ENCODE measurements around the gene PITPNC1.
"Not testable (repeated sequence)": the region's sequence is repeated elsewhere in the genome, so short reads cannot be mapped to it uniquely, and the experiment has no call there.

PITPNC1 gene

DNA sequence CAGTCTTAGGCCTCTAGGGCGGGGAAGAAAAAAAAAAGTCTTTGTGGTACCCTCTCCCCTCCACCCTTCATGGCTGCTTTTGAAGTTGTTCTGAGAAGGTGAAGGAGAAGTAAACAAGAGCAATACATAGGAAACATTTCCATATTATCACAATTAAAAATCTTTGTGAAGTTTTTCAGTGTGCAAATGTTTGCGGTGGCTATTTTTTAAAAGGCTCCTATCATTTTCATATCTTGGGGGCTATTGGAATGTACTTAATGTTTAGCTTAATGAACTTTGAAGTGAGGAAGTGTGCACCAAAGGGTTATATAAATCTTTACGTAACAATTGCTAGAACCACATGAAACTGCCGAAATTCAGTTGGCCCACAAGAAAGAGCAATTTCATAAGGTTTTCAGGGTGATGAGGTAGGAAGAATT lies 348.3 kb downstream of the PITPNC1 start:
- no peak for DNase-seq (ENCODE audit: low read depth in 2 of 2)

GRCh38 chr17:67725807-67726206 lies 348.7 kb downstream of the PITPNC1 start:
- no peak for DNase-seq (ENCODE audit: low read depth in 2 of 2)

DNA sequence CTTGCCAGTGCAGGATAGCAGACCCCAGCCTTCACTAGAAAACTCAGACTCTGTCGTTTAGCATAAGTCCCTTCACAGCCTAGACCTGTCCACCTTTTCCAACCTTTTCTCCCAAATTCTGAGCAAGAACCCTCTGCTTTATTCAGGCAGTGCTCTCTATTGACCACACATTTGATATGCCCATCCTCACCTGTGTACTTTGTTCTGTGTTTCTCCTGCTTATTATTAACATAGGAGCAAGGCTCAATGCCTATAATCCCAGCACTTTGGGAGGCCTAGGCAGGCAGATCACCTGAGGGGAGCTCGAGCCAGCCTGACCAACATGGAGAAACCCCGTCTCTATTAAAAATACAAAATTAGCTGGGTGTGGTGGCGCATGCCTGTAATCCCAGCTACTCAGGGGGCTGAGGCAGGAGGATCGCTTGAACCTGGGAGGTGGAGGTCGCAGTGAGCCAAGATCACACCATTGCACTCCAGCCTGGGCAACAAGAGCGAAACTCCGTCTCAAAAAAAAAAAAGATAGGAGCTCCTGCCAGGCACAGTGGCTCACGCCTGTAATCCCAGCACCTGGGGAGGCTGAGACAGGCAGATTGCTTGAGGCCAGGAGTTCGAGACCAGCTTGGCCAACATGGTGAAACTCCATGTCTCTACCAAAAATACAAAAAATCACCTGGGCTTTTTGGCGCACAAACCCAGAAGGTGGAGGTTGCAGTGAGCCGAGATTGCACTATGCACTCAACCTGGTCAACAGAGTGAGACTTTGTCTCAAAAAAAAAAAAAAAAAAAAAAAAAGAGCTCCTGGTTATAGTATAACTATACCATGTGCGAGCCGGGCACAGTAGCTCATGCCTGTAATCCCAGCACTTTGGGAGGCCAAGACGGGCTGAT lies 350.3 kb downstream of the PITPNC1 start:
- not testable (repeated sequence) for DNase-seq (ENCODE audit: low read depth in 2 of 2)

DNA sequence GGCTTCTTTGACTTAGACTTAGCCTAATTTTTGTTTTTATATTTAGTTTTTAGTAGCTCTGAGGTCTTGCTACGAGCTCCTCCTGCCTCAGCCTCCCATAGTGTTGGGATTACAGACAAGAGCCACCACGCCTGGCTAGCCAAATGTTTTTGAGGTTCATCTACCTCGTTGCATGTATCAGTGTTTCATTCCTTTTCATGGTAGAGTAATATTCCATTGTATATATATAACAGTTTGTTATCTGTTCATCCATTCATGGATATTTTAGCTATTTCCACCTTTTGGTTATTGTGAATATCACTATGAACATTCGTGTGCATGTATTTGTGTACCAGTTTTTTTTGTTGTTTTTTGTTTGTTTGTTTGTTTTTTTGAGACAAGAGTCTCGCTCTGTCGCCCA lies 352.8 kb downstream of the PITPNC1 start:
- no peak for DNase-seq (ENCODE audit: low read depth in 2 of 2)

DNA sequence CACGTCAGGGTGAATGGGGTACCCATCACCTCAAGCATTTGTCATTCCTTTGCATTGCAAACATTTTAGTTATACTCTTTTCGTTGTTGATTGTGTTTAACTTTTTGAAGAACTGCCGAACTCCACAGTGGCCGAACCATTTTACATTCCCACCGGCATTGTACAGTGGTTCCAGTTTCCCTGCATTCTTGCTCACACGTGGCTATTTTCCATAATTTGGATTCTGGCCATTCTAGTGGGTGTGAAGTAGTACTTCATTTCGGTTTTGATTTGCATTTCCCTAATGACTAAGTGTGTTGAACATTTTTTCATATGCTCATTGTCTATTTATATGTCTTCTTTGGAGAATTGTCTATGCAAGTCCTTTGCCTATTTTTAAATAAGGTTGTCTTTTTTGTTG lies 353.6 kb downstream of the PITPNC1 start:
- DNase-seq (ENCODE audit: low read depth in 2 of 2) = no peak

- no peak for DNase-seq (ENCODE audit: low read depth in 2 of 2)
These were observed 356.4 kb downstream of the PITPNC1 start for GRCh38 chr17:67733449-67733848.

DNA sequence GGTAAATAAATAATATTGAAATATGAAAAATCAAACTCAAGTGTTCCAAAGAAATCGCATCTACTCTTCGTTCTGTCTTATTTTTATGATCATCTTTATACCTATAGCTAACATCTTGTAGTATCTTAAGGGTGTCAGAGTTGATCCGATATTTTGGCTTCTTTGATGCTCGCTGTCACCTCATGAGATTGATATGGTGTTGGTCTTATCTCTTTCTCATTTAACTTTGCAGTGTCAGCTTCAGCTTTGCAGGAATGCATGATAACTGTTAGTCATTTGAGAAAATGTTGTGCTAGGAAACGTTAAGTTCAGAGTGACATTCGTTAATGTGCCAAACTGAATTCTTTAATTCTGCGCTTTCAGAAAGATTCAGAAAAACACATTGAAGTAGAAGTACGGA lies 360.1 kb downstream of the PITPNC1 start:
- no peak for DNase-seq (ENCODE audit: low read depth in 2 of 2)

DNA sequence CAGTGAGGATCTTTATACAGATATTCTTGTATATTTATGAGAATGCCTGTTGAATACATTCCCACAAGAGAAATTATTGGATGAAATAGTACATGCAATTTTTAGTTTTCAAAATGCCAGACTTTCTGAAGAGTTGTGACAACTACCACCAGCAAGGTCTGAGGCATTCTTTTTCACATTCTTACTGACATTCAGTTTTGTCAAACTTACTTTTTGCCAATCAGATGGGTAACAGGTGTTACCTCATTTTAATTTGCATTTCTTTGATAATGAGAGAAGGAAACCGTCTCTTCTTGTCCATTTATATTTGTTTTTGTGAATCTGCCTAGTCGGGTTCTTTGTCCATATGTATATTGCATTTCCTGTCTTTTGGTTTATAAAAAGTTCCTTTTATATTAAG lies 364.9 kb downstream of the PITPNC1 start:
- no peak for DNase-seq (ENCODE audit: low read depth in 2 of 2)

Data from activated CD4-positive, alpha-beta T cell treated with anti-CD3 and anti-CD28 coated beads for 24 hours (primary cell).